Right lobe of liver (tissue), 4 donors: Measurements from ENCODE around the gene LAPTM5.

Experiments
- CTCF ChIP-seq, 4 donors: fragments of 200-600 bp in 3 of 4; fragments of 450-650 bp in 1 of 4; IDR thresholded peaks; one replicate each; pipeline versions ENCODE4 v1.5.1 to v1.8.0; 2016 to 2022; ENCODE audit warnings: antibody characterized with exemption in 4 of 4, mild to moderate bottlenecking in 2 of 4
- POLR2A ChIP-seq: fragments of 450-650 bp; IDR thresholded peaks from one replicate; pipeline ENCODE4 v1.6.1; 2017; ENCODE audit warnings: antibody characterized with exemption, mild to moderate bottlenecking
- donor health status: DM: no; HTN: no; CAD: no.
- donor health status: DM: no; HTN: no; CAD: no.
- donor health status: DM: no; HTN: yes; CAD: no.

GRCh38 chr1:30733493-30733892, 24.1 kb downstream of the LAPTM5 start:
- TF ChIP-seq CTCF (IDR thresholded peaks at IDR 0.05), result no peak
- TF ChIP-seq POLR2A, result no peak
